HG03097 (cell line): ENCODE results near the gene HOXA13.

Experiments
- ATAC-seq: cut with Tn5 transposase; IDR thresholded peaks from one replicate; pipeline ENCODE4 v1.9.1; 2021; ENCODE audit not compliant: unreplicated experiment, low FRiP score

The HOXA13 gene

DNA sequence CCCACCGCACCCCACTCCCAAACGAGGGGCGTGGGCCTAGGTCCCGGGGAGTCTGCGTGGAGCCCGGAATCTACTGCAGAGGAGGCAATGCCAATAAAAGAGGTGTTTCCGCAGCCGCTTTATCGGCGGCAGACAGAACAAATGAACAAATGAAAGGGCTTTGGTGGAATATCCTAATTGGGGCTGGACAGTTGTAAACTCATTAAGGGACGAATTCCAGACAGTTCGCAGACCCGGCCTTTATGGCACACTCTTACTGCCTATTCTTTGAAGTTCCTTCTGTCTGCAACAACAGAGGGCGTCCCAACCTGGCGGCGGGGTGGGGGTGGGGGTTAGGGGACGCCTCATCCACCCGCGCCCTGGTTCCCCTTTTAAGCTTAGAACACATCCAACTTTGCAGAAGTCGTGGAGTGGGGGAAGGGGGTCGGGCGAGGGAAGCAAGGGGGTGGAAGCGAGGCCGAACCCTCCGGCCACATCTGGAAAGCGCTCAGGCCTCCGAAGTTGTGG lies 38.6 kb downstream of the HOXA13 start:
- no peak for ATAC-seq

DNA sequence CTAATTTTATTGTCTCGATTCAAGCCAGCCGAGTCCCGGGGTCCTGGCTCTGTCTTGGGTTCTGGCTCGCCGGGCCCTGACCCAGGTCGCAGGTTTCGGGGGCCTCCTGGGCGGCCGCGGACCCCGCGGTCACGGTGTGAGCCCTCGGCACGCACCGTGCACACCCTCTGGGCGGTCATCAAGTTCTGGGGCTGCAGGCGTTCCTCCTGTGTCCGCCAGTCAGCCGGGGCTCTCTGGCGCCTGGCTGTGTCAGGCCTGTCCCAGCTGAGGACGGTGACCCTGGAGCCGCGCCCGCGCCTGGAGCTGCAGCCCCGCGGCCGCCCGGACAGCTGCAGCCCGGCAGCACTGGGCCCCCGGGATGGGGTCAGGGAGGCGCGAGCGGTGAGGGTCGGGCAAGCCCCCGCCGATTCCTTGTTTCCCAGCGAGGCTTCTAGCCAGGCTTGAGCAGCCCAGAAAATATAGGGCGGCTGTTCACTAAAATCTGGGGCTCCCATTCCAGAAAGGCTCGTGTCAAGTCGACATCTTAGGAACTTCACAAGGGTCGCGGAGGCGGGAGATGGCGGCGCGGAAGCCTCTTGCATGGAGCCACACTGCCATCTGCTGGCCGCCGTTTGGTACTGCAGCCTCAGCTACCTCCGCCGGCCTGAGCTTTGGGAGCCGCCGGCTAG lies 39.2 kb downstream of the HOXA13 start:
- peak; percentile 51 for ATAC-seq

DNA sequence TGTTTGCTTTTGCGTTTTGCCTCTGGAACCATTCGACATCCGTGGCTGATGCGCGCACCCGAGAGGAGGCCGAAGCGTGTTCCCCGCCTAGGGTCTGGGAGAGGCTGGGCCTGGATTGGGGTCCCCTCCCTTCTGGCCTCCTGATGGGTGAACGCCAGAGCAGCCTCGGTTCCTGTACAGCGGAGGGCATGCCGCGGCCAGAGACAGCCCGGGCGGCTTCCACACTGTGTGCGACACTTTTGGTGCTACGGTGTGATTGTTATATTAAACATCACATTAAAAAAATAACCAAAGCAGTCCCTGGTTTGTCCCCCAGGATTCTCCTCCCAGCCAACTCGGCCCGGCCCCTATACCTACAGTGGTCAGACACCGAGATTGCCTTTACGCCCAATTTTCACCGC lies 39.7 kb downstream of the HOXA13 start:
- ATAC-seq: no peak

DNA sequence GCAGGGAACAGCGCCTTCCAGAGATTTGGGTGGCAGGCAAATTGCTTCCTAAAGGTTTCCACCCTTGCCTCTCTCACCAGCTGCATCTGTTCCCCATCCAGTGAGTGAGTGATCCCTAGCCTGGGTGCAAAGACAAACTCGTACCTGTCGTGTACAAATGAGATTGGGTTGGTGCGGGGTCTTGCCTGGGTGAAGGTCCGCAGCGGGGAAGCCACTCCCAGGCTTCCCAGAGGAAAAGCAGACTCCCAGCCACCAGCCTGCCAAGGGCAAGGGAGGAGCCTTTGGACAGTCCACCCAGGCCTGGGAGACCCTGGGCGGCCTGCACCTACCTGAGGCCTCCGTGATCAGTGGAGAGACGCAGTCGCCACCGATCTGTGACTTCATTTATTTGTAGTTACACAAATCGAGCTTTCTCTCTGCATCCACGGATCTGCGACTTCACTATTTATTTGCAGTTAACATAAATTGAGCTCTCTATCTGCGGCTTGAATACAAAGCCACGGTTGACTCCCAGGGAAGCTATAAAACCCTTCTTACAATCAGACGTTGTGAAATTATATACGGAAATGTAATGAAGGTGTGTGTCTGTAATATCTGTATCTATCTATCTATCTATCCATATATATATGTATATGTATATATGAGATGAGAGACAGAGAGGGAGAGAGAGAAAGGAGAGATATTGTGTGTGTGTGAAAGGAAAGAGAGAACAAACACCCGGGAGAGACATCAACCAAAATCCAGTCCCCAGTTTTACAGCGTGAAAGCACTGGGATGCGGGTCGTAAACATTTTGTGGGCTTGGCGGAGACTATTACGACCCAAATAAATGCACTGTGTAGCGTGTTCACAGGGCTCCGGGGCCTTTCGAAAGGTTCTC lies 40.4 kb downstream of the HOXA13 start:
- ATAC-seq: no peak

DNA sequence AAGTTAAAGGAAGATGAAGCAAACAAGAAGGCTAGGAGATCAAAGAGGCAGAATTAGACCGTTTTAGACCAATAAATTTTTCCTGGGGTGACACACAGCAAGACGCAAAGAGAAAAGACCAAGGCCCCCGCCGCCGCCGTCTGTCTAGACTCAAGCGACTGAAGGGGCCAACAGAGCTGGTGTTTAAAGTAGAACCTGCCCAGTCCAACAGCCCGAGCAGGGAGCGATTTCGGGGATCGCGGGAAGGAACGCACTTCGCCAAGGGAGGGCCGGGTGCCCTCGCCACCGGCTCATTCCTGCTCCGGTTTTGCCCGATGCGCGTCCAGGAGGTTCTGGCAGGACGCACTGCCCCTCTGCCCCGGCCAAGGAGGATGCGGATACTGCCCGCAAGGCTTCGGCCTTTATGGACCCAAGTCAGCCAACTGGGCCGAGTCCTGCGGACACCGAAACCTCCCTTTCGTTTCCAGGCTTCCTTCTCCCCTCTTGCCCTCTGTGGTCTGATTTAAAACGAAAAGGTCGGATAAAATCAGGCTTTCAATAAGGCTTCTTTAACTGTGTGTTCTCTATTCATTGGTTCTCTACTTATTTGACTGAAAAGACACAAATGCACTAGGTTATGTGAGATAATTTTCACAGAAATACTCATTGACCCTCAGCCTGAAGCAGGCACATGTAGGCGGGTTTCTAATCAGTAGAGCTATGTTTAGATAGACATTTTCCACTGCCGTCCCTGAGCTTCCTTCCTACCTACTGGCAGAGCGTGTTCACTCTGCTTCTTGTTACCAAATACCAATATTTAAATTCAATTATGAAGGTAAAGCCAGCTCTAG lies 41.2 kb downstream of the HOXA13 start:
- no peak for ATAC-seq

DNA sequence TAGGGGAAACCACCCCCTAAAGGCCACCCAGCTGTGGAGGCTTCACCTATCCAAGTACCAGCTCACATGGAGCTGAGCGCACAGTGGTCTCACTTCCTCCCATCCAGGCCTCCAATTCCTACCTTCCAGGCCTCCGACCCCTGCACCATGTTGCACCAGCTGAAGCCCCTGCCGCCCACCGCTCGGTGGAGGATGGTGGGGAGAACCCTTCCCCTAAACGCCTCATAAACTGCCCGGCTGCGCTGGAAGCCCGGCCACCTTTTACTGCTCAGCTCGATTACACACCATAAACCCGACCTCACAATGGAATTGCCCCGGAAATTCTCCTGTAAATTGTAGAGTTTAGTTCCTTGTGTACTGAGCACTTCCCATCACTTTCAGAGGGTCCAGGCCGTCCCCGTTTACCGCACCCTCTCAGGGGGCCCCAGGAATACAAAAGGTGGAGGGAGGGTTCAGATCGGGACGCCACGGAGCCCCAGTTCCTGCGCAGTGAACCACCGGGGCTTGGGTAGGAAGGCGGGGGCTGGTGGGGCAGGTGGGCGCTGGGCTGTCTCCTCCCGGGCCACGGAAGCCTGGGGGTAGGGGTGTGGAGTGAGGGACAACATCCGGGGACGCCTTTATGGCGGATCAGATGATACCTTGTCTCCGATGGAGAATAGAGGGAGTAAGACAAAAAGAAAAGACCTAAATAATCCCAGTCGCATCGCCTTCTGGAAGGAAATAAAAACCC lies 42.0 kb downstream of the HOXA13 start:
- no peak for ATAC-seq

DNA sequence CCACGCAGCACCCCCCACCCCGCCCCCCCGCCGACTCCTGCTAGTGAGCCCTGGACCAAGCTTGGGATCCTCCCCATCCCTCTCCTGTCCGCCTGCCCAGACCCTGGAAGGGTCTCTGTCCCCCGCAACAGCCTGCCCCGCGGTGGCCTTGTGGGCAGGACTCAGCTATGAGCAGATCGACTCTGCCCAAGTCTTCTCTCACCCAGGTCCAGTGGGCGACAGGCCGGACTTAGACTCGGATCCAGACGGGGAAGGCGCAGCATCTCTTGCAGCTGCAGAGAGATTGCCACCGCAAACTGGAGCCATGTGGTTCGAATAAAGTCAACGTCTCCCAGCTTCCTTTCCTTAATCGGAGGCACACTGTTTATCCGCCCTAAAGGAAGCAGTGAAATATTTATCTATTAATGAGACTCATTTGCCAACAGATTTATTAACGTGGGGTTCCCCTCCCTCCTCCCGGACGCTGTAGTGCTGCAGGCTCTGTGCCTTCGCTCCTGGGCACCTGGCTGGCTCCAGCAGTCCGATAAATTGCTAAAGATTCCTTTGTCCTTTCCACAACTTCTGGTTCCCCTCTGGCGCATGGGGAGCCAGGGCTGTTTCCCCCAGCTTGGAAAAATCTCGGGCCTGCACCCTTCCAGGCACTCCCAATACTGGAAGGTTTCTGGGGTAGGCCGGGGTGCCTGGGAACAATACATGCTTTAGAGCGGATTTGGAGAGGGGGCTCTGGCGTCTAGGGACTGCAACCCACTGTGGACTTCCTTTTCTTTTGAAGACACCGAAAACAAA lies 42.8 kb downstream of the HOXA13 start:
- ATAC-seq: no peak

DNA sequence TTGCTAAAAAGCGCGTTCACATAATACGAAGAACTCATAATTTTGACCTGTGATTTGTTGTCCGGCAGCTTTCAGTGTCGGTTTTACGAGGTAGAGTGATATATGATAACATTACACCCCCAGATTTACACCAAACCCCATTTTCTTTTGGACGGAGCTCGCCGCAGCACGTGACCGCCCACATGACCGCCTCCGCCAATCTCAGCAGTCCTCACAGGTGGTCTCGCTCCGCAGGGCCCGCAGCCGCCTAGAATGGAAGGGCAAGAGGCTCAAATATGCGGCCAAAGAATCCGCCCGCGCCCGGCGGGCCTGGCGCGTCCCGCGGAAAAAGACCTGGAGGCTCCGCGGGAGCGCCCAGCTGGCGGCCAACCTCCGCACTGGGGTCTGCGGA lies 43.4 kb downstream of the HOXA13 start, which contains the start of gene HOXA7:
Gene HOXA7, minus strand, starts transcription at position 168 of the 391 bp plus-strand sequence. Its CDS starts 130 bp downstream, at position 38.
- ATAC-seq: no peak

DNA sequence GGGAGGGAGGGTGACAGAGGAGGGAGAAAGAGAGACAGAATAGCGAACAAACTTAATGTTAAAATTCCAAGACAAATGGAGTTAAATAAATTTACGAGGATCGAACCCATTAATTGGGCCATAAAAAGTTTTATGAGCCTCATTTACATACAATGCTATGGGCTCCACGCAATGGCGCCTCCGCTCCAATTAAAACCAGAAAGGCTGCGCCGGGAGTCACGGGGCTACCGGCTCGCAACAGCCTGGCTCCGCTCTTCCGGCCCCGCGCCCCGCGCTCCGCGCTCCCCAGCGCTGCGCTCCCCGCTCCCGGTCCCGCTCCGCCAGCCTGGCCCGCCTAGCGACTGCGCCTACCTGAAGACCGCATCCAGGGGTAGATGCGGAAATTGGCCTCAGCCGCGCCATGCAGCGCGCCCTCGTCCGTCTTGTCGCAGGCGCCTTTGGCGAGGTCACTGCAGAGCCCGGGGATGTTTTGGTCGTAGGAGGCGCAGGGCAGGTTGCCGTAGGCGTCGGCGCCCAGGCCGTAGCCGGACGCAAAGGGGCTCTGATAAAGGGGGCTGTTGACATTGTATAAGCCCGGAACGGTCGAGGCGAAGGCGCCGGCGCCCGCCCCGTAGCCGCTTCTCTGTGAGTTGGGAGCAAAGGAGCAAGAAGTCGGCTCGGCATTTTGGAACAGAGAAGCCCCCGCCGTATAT lies 43.9 kb downstream of the HOXA13 start:
- ATAC-seq: no peak

DNA sequence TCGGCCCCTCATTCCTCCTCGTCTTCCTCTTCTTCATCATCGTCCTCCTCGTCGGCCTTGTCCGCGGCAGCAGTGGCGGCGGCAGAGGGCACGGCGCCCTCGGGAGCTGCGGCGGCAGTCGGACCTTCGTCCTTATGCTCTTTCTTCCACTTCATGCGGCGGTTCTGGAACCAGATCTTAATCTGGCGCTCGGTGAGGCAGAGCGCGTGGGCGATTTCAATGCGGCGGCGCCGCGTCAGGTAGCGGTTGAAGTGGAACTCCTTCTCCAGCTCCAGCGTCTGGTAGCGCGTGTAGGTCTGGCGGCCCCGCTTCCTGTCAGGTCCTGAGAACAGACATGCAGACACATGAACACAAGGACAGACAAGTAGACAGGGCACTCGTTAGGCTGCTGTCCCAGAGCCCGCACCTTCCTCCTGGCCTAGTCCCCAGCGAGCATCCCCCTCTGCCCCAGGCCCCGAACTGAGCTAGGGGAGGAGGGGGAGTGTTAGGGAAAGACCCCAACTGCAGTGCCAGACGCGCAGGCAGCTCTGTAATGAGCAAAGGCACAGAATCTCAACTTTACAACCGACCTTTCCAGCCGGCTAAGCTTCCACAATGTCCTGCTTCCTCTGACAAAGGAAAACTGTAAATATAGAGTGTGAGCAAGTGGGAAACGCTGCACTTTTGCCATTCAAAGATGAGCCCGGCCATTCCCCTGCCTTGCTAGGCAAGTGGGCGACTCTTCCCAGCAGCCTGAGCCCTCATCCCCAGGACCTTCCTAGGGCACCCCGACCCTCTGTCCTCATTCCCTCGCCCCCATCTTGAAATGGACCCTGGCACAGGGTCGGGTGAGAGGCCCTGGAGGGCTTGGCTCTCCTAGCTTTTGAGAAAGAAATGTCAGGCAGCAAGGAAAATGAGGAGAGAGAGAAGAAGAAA lies 44.7 kb downstream of the HOXA13 start:
- no peak for ATAC-seq

DNA sequence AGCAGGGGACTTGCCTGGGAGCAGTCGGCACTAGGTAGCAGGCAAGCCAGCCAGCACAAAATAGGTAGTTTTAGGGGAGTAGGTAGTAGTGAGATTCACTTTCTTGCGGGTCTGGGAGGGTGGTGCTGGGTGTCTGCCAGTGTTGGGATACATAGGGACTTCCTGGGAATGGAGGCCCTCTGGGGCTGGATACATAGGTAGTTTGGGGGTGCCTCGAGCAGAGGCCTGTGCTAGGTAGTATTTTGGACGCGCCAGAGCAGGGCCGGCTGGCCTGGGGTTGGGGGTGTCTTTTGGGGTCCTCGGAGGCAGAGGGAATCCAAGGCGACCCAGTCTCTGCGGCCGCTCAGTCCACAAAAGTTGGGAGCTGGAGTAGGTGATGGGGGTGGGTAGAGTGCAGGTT lies 45.5 kb downstream of the HOXA13 start:
- ATAC-seq: no peak

DNA sequence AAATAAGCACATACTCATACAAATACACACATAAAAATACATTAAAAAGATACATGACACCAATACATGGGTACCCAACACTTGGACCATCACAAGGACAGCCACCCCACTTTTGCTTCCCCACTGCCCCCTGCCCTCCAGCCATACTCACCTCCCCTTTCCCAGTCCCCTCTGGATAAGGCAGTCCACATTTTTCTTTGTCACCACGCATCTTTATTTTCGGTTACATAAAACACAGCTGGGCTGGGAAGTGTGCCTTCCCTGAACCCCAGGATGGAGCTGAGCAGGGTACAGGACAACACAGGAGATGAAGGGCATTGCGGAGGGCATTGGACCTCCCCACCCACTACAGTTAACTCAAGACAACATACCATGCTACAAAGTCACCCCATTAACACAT lies 46.4 kb downstream of the HOXA13 start:
- no peak for ATAC-seq

DNA sequence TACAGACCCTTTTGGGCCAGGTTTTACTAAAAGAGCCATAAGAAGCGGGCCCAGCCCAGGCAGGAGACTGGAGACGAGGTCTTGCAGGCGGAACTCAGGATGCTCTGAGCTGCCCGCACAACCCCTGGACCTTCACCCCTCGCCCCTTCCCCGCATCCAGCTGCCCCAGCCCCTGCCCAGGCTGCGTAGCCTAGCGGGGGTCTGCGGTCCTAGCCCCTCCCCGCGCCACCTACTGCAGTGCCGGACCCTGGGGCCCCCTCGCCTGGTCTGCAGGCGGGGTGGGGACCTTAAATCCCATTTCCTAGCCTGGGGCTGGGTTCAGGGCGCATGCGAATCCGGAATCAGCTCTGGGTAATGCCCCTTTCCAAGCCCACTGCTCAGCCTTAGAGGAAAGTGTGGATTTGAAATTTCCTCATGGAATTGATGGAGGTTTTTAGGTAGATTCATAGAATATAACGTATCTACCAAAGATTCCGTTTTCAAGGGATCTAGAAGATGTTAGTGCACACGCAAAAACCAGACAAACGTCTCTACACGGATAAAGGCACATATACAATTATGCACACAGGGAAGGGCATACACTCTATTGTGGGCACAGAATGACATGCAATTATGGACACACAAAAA lies 47.0 kb downstream of the HOXA13 start:
- ATAC-seq: no peak

DNA sequence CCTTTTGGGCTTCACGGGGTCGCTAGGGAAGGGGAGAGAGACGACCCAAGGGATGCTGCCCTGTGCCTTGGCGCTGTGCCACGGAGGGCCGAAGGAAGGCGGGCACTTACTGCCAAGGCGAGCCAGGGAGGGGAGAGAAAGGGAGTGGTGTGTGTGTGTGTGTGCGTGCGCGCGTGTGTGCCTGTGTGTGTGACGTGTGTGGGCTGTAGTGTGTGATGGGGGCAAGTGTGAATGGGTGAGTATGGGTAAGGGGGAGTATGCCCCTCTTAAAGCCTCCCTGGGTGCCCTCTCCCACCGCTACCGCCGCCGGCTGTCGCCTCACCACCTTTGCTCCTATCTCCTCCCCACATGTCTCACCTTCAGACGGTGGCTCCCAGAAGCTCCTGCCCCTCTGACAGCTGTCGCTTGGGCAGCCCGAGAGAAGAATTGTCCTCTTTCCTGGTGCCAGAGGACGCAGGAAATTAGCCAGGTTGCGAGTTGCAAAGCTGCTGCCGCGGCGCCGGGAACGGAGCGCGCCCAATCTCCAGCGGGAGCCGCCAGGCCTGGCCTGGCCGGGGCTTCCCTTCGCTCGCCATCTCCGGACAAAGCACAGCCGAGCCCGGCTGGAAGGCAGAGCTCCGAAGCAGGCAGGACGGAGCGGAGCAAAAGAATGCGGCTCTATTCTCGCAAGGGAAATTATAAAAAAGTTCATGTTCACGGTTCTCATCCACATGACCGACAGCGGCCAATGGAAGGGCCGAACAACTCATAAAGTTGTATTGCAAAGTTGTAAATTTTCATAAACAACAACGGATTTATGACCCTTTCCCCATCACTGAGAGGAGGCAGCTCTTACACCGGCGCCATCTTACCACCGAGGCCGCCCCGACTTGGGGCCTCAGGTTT lies 47.7 kb downstream of the HOXA13 start, which contains the start of gene HOXA3:
Gene HOXA3, minus strand, starts transcription at position 653 of the 885 bp plus-strand sequence. CDS start 41,943 bp downstream, outside the sequence.
- ATAC-seq: no peak

DNA sequence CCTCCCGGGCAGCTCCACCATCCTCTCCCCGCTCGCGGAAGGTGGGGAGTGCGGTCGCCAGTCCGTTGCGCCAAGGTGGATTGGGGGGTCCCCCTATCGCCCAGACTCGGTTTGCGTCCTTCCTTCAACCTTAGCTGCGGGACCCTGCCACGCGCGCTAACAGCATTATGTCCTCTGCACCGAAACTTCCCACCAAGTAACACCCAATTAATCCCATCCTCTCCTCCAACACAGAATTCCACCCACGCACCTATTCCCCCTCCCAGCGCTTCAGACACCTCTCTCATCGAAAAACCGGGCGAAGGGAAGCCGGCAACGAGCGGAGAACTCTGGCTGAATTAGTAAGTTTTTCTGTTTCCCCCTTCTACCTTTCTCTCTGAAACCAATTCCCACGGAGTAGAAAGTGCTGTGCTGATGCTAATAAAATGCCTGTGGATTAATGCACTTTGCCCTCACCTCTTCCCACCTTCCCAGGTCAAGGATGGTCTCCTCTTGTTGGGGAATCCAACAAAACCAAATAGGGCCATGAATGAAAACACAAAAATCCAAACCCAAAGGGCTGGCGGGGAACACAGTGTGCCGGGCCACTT lies 48.5 kb downstream of the HOXA13 start:
- ATAC-seq: no peak
